ENCODE measurements around the gene FLYWCH2. TPM values are rescaled to one million over a fixed set of nuclear protein-coding genes. Genes with fewer than 3 reads are reported as not detected.
A peak's percentile ranks its signal among the peaks of the same experiment; 100 is the strongest.

FLYWCH2 gene
- total and polyA plus RNA-seq, 9 of the 15 experiments (the other 6 are each of a cell fraction or from before 2014, with no cell fraction given): 0.70 to 55.5 (median 7.6) TPM

- Histone ChIP-seq H3K9me1 (ENCODE audit: control insufficient read depth, insufficient read depth, low read length) (no peaks in the 10 kb centered on the region), H3K4me2 (ENCODE audit: insufficient read depth, low read length) (no peak overlapping the region), H3K9ac (ENCODE audit: insufficient read depth in 1 of 2, low read depth in 2 of 2, low read length in 2 of 2) (no peak overlapping the region), H3K27ac (ENCODE audit: extremely low read depth, low read depth, low read length) (no peak overlapping the region), H3K27me3 (ENCODE audit: control insufficient read depth in 2 of 2, insufficient read depth in 2 of 2, low read length in 2 of 2) (peaks cover 2 to 19% of the 10 kb centered on the region in 2 experiments; a peak in 1 of 5 replicates), H3K4me3 (no peak overlapping the region), H2AFZ (ENCODE audit: low read depth, low read length) (no peak overlapping the region), H3K36me3 (ENCODE audit: control insufficient read depth, insufficient read depth, low read length) (no peaks in the 10 kb centered on the region), H3K4me1 (replicated peaks in 1 of 2; ENCODE audit: control insufficient read depth in 2 of 2, insufficient read depth in 2 of 2, low read length in 2 of 2) (peaks cover 3 to 41% of the 10 kb centered on the region in 2 experiments; a peak in 3 of 5 replicates), H3K79me2 (ENCODE audit: control insufficient read depth, insufficient read depth, low read length) (no peaks in the 10 kb centered on the region), H3K9me3 (replicated peaks; ENCODE audit: control insufficient read depth, insufficient read depth, low read depth, low read length) (no peaks in the 10 kb centered on the region), H4K20me1 (replicated peaks; ENCODE audit: control insufficient read depth, insufficient read depth, low read length) (no peaks in the 10 kb centered on the region; the same call in 1 of the 2 replicates)
- TF ChIP-seq EGR1 (conservative IDR thresholded peaks at IDR 0.05) (peak; percentile 59), FOXP1 (CRISPR knock-in tag; IDR thresholded peaks at IDR 0.05) (no peak), SFPQ (IDR thresholded peaks at IDR 0.05; ENCODE audit: low read depth, low read length) (no peak), PRDM10 (IDR thresholded peaks at IDR 0.05; ENCODE audit: partially characterized antibody) (peak; percentile 39), CUX1 (CRISPR knock-in tag; IDR thresholded peaks at IDR 0.05) (no peak), PHF20 (IDR thresholded peaks at IDR 0.05; ENCODE audit: partially characterized antibody) (no peak), PHB2 (IDR thresholded peaks at IDR 0.05; ENCODE audit: low read depth) (no peak), POLR3A (IDR thresholded peaks at IDR 0.05; ENCODE audit: borderline replicate concordance, extremely low read depth, insufficient read depth, insufficient read length) (no peak), ZNF253 (CRISPR knock-in tag; conservative IDR thresholded peaks at IDR 0.05) (no peak), ESRRB (CRISPR knock-in tag; IDR thresholded peaks at IDR 0.05; ENCODE audit: borderline replicate concordance) (no peak)
- intact Hi-C loops (cut with micrococcal nuclease) (no loop called here), in situ Hi-C loops (cut with MboI) (no loop called here)
- 15% methylated on average over 12 of the region's 12 CpGs for WGBS (ENCODE audit: insufficient coverage, low coverage, missing lambda C conversion rate)
- no TSS peak for BruUV-seq (replicated peaks)
- POLR2A ChIA-PET: interaction anchor here (0.7 kb wide), 1 partner anchor 41 kb away, joined by 3 read pairs; no protein-coding TSS in a partner anchor
- DNase-seq (ENCODE audit: extremely low read depth in 1 of 4, low spot score in 3 of 4): no peak
- ATAC-seq: no peak
- CTCF ChIA-PET (ENCODE audit: low intra/inter-chr PET ratio): no interaction called here
- FAIRE-seq: no peak
Measured at GRCh38 chr16:2840914-2841313, 42.1 kb upstream of the FLYWCH2 start.
